Stimulated activated CD8-positive, alpha-beta memory T cell treated with anti-CD3 and anti-CD28 coated beads, Interleukin-12 subunit alpha, Interleukin-12 subunit beta, amount 100 ng/mL, for 1 hour (primary cell): ENCODE data around the gene NELL1.
"Not testable (repeated sequence)": the region's sequence is repeated elsewhere in the genome, so short reads cannot be mapped to it uniquely, and the experiment has no call there.

Experiments used
- DNase-seq: peaks from one replicate; pipeline ENCODE4 v3.0.0-alpha.2; 2020; ENCODE audit warnings: low read depth

NELL1 gene

GRCh38 chr11:20770414-20770946 lies 101.1 kb downstream of the NELL1 start:
- DNase-seq, result no peak

- DNase-seq, result no peak
Measured at GRCh38 chr11:20771026-20771425, 101.6 kb downstream of the NELL1 start.

- DNase-seq, result no peak
Measured at GRCh38 chr11:20771681-20772080, 102.3 kb downstream of the NELL1 start.

GRCh38 chr11:20775331-20775730 lies 105.9 kb downstream of the NELL1 start:
- no peak for DNase-seq

- DNase-seq, result no peak
Measured at GRCh38 chr11:20782775-20783174, 113.4 kb downstream of the NELL1 start.

GRCh38 chr11:20783220-20783619 lies 113.8 kb downstream of the NELL1 start:
- DNase-seq, result no peak

- DNase-seq, result no peak
Measured at GRCh38 chr11:20790622-20791021, 121.2 kb downstream of the NELL1 start.

GRCh38 chr11:20795005-20795404 lies 125.6 kb downstream of the NELL1 start:
- no peak for DNase-seq

GRCh38 chr11:20808328-20808727 lies 138.9 kb downstream of the NELL1 start:
- no peak for DNase-seq

- no peak for DNase-seq
Measured at GRCh38 chr11:20821046-20821445, 151.7 kb downstream of the NELL1 start.

GRCh38 chr11:20821470-20821869 lies 152.1 kb downstream of the NELL1 start:
- no peak for DNase-seq

GRCh38 chr11:20824773-20825172 lies 155.4 kb downstream of the NELL1 start:
- DNase-seq, result no peak

- DNase-seq, result no peak
Measured at GRCh38 chr11:20835561-20835960, 166.2 kb downstream of the NELL1 start.

- no peak for DNase-seq
Measured at GRCh38 chr11:20839231-20839630, 169.8 kb downstream of the NELL1 start.

- DNase-seq, result no peak
Measured at GRCh38 chr11:20840341-20840740, 171.0 kb downstream of the NELL1 start.

- no peak for DNase-seq
Measured at GRCh38 chr11:20844216-20844615, 174.8 kb downstream of the NELL1 start.

GRCh38 chr11:20844630-20845029 lies 175.2 kb downstream of the NELL1 start:
- DNase-seq, result no peak

GRCh38 chr11:20854215-20854955 lies 185.0 kb downstream of the NELL1 start:
- DNase-seq, result no peak

GRCh38 chr11:20861322-20861721 lies 191.9 kb downstream of the NELL1 start:
- no peak for DNase-seq

- DNase-seq, result not testable (repeated sequence)
Measured at GRCh38 chr11:20862263-20862662, 192.9 kb downstream of the NELL1 start.

GRCh38 chr11:20864628-20865027 lies 195.2 kb downstream of the NELL1 start:
- no peak for DNase-seq

GRCh38 chr11:20865161-20865560 lies 195.8 kb downstream of the NELL1 start:
- no peak for DNase-seq

GRCh38 chr11:20869123-20869522 lies 199.7 kb downstream of the NELL1 start:
- no peak for DNase-seq

GRCh38 chr11:20873054-20873453 lies 203.7 kb downstream of the NELL1 start:
- DNase-seq, result no peak
